DMS79 (cell line): ENCODE data around the gene PRR35.

ENCODE experiments used
- DNase-seq: peaks from one replicate; lab custom pipeline; 2025; lab: John Stamatoyannopoulos, UW

The PRR35 gene

DNA sequence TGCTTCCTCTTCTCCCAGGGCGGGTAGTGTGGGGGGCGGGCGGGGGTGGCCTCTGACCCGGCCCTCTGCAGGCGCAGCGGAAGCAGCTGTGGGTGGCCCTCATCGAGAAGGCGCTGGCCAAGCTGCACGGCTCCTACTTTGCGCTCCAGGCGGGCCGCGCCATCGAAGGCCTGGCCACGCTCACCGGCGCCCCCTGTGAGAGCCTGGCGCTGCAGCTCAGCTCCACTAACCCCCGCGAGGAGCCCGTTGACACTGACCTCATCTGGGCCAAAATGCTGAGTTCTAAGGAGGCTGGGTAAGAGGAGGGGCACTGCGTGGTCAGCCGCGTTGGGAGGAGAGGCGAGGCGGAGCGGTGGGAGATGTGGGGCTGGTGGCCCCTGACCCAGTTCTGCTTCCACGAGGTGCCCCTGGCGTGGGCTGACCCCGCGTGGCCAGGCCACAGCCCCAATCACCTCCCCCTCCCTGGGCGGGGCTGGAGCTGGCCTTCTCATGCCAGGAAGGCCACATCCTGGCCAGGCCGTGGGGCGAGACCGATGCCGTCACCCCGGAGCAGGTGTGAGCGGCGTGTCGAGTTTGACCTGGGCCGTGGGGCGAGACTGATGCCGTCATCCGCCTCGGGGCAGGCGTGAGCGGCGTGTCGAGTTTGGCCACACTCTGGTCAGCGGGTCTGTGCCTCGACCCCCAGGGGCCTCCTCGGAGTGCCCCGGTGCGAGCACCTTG lies 10.5 kb upstream of the PRR35 start:
- DNase-seq, result no peak

DNA sequence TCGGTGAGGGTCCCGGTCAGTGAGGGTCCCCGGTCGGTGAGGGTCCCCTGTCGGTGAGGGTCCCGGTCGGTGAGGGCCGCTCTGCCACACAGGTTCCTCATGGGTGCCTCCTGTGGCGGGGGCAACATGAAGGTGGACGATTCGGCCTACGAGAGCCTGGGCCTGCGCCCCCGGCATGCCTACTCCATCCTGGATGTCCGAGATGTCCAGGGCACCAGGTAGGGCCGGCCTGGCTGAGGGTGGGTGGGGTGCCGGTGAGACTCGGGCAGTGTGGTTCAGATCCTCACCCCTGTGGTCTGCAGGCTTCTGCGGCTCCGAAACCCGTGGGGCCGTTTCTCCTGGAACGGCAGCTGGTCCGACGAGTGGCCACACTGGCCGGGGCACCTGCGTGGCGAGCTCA lies 9.0 kb upstream of the PRR35 start:
- DNase-seq, result no peak

DNA sequence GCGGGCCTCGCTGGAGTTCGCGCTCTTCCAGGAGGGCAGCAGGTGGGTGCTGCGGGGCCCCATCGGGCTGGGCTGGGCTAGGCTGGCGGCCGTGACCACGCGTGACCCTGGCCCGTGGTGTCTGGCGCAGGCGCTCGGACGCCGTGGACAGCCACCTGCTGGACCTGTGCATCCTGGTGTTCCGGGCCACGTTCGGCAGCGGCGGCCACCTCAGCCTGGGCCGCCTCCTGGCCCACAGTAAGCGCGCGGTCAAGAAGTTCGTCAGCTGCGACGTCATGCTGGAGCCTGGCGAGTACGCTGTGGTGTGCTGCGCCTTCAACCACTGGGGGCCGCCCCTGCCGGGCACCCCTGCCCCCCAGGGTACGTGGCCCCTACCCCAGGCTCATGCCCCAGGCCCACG lies 8.0 kb upstream of the PRR35 start:
- DNase-seq, result no peak

GRCh38 chr16:553601-554296 lies 6.4 kb upstream of the PRR35 start:
- DNase-seq, result no peak

GRCh38 chr16:554297-554621 lies 5.9 kb upstream of the PRR35 start:
- DNase-seq, result no peak

- no peak for DNase-seq
Observed at GRCh38 chr16:554640-555365, 5.4 kb upstream of the PRR35 start.

- no peak for DNase-seq
Observed at GRCh38 chr16:555528-556473, 4.4 kb upstream of the PRR35 start.

DNA sequence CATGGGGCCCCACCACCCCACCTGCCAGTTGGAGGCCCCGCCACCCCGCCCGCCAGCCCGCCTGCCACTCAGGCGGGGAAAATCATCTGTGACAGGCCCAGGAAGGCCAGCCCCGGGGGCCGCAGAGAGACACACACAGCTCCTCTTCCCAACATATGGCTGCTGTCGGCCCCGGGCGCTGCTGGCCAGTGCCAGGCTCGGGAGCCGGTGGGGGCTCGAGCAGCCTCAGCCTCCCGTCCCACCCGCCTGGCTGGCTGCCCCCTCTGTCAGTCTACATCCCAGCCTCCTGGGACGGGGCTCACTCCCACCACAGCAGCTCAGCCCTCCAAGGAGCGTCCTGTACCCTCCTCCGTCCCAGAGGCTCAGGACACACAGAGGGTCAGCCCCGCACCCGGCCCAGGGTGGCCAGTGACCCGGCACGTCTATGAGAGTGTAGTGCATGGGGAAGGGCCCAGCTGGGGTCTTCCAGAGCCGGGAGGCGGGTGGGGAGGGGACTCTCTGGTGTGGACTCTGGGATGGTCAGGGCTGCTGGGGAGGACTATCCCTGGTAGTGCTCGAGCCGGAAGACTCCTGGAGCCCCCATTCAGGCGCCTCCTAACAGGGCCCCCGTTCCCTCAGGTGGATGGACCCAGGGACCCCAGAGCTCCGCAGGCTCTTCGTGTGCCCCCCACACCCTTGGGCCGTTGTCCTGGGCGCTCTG lies 3.6 kb upstream of the PRR35 start:
- no peak for DNase-seq

DNA sequence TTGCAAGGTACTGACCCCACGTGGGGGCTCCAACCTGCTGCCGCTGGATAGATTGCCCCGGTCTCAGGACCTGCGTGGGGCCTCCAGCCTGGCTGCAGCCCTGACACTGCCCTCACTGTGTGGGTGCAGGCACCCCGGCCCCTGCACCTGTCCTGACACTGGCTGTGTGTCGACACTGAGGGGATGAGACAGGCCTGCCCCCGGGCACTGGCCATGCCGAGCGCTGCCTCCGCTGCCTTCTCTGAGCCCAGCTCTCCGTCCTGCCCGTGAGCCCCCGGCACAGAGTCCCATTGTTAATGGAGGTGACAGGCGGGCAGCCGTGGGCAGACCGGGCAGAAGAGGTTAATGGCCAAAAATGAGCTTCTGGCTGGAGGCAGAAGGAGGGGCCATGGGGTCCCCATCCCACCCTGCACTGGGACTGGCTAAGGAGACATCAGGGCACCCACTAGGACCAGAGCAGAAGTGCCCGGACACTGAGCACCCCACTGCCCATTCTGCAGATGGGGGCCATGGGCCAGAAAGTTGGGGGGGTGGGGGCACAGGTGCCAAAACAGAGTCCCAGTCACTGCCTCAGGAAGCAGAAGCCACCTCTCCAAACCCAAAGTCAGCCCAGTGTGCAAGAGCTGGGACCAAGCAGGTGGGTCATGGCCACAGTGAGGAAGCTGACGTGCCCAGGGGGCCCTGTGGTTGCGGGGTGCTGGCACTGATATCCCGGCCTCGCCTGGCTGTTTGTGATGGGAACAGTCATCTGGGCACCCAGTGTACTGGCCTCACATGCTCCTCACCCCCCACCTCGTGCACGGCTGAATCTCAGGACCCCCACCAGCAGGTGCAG lies 2.5 kb upstream of the PRR35 start:
- no peak for DNase-seq

DNA sequence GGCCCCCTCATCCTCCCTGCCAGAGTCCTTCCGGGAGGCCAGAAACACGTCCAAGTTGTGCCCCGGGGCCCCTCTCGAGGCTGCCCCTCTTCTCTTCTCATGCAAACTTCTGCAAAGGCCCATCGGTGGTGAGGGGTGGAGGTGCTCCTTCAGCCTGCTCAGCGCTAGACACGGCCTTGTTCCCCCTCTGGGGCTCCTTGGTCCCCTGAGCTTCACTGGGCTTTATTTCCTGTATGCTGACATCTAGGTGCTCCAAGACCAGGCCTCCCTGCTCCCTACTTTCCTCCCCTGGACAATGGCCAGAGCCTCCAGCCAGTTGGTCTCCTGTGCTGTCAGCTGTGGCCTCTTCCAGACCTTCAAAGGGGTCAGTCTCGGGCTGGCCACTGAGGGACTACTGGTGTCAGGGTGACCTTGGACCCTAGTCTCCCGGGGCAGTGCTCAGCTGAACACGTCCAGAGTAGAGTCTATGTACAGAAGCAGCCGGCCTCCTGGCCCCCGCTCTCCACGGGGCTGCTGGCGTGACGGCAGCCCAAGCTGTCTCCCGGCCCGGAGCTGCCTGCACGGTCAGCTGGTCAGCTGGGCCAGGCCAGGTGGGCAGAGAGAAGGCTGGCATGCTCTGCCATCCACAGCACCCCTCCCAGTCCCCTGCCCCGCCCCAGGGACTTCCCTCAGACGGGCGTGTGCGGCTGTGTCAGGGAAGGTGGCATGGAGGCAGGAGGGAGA lies 1.7 kb upstream of the PRR35 start:
- no peak for DNase-seq

DNA sequence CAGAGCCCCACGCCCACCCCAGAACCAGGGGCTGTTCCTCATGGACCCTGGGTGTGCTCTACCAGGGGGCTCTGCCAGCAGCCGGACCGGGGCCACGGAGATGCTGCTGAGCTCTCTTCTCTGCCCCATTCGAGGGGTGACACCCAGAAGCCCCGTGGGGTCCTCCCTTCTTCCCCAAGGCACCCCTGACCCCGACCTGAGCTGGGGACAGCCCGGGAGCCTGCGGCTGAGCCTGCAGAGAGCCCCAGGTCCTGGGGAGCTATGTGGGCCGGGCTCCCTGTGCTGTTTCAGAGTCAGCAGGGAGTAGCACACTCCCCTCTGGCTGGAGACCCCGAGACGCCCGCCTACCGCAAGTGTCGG lies 1.2 kb upstream of the PRR35 start:
- no peak for DNase-seq

DNA sequence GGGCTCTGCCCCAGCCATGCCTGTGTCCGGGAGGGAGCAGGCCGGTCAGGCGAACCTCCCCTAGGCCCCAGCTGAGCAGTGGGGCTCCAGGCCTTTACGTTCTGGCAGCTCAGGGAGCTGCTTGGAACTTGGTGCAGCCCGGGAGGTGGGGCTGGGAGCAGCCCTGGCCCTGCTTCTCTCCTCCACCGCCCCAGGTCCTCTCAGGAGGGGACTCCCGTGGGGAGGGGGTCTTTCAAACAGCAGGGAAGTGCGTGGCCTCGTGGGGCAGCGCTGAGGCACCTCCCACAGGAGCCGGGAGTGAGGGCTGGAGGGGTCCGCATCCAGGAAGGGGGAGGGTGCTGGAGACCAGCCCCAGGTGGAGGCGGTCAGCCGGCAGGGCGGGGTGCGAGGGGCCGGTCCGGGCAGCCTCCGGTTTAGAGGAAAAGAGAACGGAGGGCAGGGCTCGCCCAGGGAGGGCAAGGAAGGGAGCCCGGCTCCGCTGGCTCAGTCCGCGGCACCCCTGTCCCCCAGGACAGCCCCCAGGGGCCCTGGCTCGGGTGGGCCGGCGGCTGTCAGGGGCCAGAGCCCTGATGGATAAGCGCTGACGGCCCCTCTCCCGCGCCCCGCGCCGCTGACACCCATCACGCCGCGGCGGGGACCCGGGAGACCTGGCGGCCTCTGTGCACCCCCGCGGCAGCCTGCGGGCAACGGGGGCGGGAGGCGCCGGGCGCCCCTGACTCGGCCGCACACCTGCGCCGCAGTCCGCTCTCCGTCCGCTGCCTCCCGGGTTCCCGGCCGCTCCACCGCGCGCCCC lies 587 bp upstream of the PRR35 start:
- no peak for DNase-seq

DNA sequence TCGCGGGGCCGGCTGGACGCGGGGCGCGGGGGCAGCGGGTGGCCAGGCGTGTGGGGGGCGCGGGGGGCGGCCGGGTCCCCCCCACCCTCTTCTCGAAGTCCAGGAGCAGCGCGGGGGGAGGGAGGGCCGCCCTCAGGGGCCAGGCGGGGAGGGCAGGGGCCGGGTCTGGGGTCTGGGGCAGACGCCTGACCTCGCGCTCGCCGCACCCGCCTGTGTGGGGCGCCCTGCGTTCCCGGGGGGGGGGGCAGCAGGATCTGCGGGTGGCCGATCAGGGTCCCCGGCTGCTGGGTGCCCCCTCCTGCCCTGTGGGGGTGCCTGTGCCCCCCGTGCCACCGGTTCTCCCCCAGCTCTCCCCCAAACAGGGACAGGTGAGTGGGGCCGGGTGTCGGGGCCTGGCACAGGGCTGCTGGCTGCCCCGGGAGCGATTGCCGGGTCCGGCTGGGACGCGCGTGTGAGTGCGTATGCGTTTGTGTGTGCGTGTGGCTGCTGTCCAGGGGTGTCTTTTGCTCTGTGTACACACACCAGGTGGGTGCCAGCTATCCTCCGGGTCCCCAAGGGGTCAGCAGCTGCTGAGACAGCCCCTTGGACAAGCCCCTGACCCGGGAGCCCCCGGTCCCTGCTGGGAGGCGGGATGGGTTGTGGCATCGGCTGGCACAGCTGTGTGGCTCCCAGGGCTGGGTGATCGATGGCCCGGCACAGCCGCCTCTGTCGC lies 663 bp downstream of the PRR35 start:
- no peak for DNase-seq

DNA sequence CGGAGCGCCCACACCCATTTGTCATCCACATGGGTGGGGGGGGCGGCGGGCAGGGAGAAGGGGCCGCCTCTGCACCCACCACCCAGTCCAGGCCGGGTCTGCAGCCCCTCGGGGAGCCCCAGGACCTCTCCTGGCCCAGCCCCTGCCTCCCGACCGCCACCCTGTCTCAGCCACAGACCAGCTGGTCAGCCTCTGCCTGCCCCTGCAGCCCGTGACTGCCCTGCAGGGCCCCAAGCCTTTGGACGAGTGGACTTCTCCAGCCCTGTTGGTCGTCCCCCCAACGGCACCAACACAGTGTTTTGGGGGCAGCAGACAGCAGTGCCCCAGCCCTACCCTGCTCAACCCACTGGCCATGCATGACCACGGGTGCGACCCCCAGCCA lies 1.2 kb downstream of the PRR35 start:
- DNase-seq, result no peak

GRCh38 chr16:561957-562938 lies 2.1 kb downstream of the PRR35 start:
- DNase-seq, result no peak

- DNase-seq, result no peak
Observed at GRCh38 chr16:563072-563644, 3.0 kb downstream of the PRR35 start.
